GM23338 (cell line): Measurements from ENCODE around the gene SAMD4A. TPM values are rescaled to one million over a fixed set of nuclear protein-coding genes. Genes with fewer than 3 reads are reported as not detected.

ENCODE experiments used
- ATAC-seq: fragments of 200-7000 bp; cut with Tn5 transposase; 3 replicates; pipeline ENCODE4 v1.9.1; 2020
- DNase-seq: peaks from one replicate; pipeline ENCODE4 v3.0.0-alpha.2; 2015; ENCODE audit warnings: low spot score
- H2AFZ ChIP-seq: fragments of 200-600 bp; sonication (generic); 2 replicates; pipeline ENCODE4 v1.8.0; 2016; ENCODE audit warnings: antibody characterized with exemption, mild to moderate bottlenecking, moderate library complexity
- H3F3A ChIP-seq: fragments of 200-600 bp; sonication (generic); replicated peaks from 2 replicates; pipeline ENCODE4 v1.8.0; 2017; ENCODE audit warnings: antibody characterized with exemption, mixed run types, low read depth
- H3K27ac ChIP-seq: fragments of 200-600 bp; sonication (generic); 2 replicates; pipeline ENCODE4 v1.6.1; 2016; ENCODE audit warnings: low read depth
- H3K27me3 ChIP-seq: fragments of 200-600 bp; sonication (generic); 2 replicates; pipeline ENCODE4 v1.8.0; 2016; ENCODE audit warnings: mild to moderate bottlenecking, mixed run types, moderate library complexity; ENCODE audit not compliant: insufficient read depth
- H3K36me3 ChIP-seq: fragments of 200-600 bp; sonication (generic); 2 replicates; pipeline ENCODE4 v1.8.0; 2016; ENCODE audit warnings: mild to moderate bottlenecking; ENCODE audit not compliant: insufficient read depth
- H3K4me1 ChIP-seq: fragments of 200-600 bp; sonication (generic); 2 replicates; pipeline ENCODE4 v1.8.0; 2016; ENCODE audit warnings: mild to moderate bottlenecking, moderate library complexity; ENCODE audit not compliant: insufficient read depth
- H3K4me2 ChIP-seq: fragments of 200-600 bp; sonication (generic); 2 replicates; pipeline ENCODE4 v1.7.1; 2017; ENCODE audit warnings: mixed run types
- H3K4me3 ChIP-seq: fragments of 200-600 bp; sonication (generic); 2 replicates; pipeline ENCODE4 v1.6.1; 2016; ENCODE audit warnings: mixed run types
- H3K79me2 ChIP-seq: fragments of 200-600 bp; sonication (generic); replicated peaks from 2 replicates; pipeline ENCODE4 v1.8.0; 2017; ENCODE audit warnings: mild to moderate bottlenecking; ENCODE audit not compliant: insufficient read depth
- H3K9me2 ChIP-seq: fragments of 200-600 bp; sonication (generic); 2 replicates; pipeline ENCODE4 v1.8.0; 2017; ENCODE audit not compliant: insufficient read depth
- H4K20me1 ChIP-seq: fragments of 200-600 bp; sonication (generic); replicated peaks from 2 replicates; pipeline ENCODE4 v1.8.0; 2017; ENCODE audit warnings: mild to moderate bottlenecking; ENCODE audit not compliant: insufficient read depth
- H3K27ac Mint-ChIP-seq: 2 replicates; pipeline ENCODE4 v1.8.0; 2020; ENCODE audit warnings: inconsistent platforms, mild to moderate bottlenecking, moderate library complexity, mixed read lengths
- H3K27me3 Mint-ChIP-seq: 3 replicates; pipeline ENCODE4 v1.8.0; 2022; ENCODE audit warnings: low read depth, mild to moderate bottlenecking, moderate library complexity, mixed read lengths, inconsistent platforms; ENCODE audit not compliant: insufficient read depth, poor library complexity
- H3K36me3 Mint-ChIP-seq: 3 replicates; pipeline ENCODE4 v1.8.0; 2021; ENCODE audit warnings: low read depth, mild to moderate bottlenecking, inconsistent platforms, moderate library complexity, mixed read lengths
- H3K4me1 Mint-ChIP-seq: 3 replicates; pipeline ENCODE4 v1.8.0; 2020; ENCODE audit warnings: mild to moderate bottlenecking, inconsistent platforms, mixed read lengths
- H3K4me3 Mint-ChIP-seq: 3 replicates; pipeline ENCODE4 v1.8.0; 2021; ENCODE audit warnings: moderate library complexity, mild to moderate bottlenecking, inconsistent platforms, mixed read lengths
- H3K9me3 Mint-ChIP-seq: 3 replicates; pipeline ENCODE4 v1.8.0; 2020; ENCODE audit warnings: moderate library complexity, mild to moderate bottlenecking, inconsistent platforms, mixed read lengths
- CREB1 ChIP-seq: fragments of 250-450 bp; sonication (Bioruptor Pico); IDR thresholded peaks from 2 replicates; pipeline ENCODE4 v1.5.0; 2020; ENCODE audit warnings: low read depth, mild to moderate bottlenecking, moderate library complexity
- EZH2 ChIP-seq: fragments of 200-600 bp; sonication (generic); IDR thresholded peaks from one replicate; pipeline ENCODE4 v1.8.0; 2017; ENCODE audit warnings: antibody characterized with exemption, mild to moderate bottlenecking, low read depth; ENCODE audit not compliant: unreplicated experiment
- EZH2phosphoT487 ChIP-seq: fragments of 200-600 bp; sonication (generic); IDR thresholded peaks from one replicate; pipeline ENCODE4 v1.8.1; 2018; ENCODE audit warnings: antibody characterized with exemption; ENCODE audit not compliant: unreplicated experiment
- JUNB ChIP-seq: IDR thresholded peaks from one replicate; pipeline ENCODE4 v1.6.1; 2016; ENCODE audit warnings: antibody characterized with exemption; ENCODE audit not compliant: unreplicated experiment
- NANOG ChIP-seq: IDR thresholded peaks from 2 replicates; pipeline ENCODE4 v1.6.1; 2016; ENCODE audit warnings: antibody characterized with exemption, borderline replicate concordance
- STAT1 ChIP-seq: IDR thresholded peaks from one replicate; pipeline ENCODE4 v1.6.1; 2016; ENCODE audit warnings: antibody characterized with exemption; ENCODE audit not compliant: unreplicated experiment
- ZNF114 ChIP-seq: fragments of 250-450 bp; sonication (Bioruptor Pico); IDR thresholded peaks from 2 replicates; pipeline ENCODE4 v1.5.0; 2020; ENCODE audit warnings: mild to moderate bottlenecking, moderate library complexity
- ZNF331 ChIP-seq: fragments of 250-450 bp; sonication (Bioruptor Pico); IDR thresholded peaks from 2 replicates; pipeline ENCODE4 v1.5.0; 2020; ENCODE audit warnings: low read depth, mild to moderate bottlenecking, moderate library complexity
- polyA plus RNA-seq: library from polyadenylated mRNA; unstranded; fragments of >200 nt; fragmentation: Nextera tagmentation; extraction: Ambion mirVana; gene quantifications from 2 replicates; pipeline ENCODE4 v1.2.1, GENCODE V29; 2016
- total RNA-seq: library from RNA; depleted of rRNA; stranded (reverse); fragments of >200 nt; shearing (Covaris generic); gene quantifications from 2 replicates; pipeline ENCODE4 v1.2.3, GENCODE V29; 2014
- TF ChIP-seq, protein P1 (sequence below): IDR thresholded peaks from one replicate; pipeline ENCODE4 v1.6.1; 2018; ENCODE audit warnings: antibody characterized with exemption; ENCODE audit not compliant: unreplicated experiment
- TF ChIP-seq, protein P2 (sequence below): IDR thresholded peaks from 2 replicates; pipeline ENCODE4 v1.6.1; 2016; ENCODE audit warnings: antibody characterized with exemption
- TF ChIP-seq, protein P3 (sequence below), 2 experiments: fragments of 200-600 bp in 1 of 2; sonication (generic) in 1 of 2; conservative IDR thresholded peaks; 2 replicates each; pipeline versions ENCODE4 v1.5.1 to v1.6.1; 2016 to 2017; ENCODE audit warnings: antibody characterized with exemption in 2 of 2, low read depth in 2 of 2, mild to moderate bottlenecking in 2 of 2, moderate library complexity in 1 of 2

SAMD4A gene
- total and polyA plus RNA-seq, 2 experiments from 2014 or later: 1.6 to 6.9 TPM

DNA sequence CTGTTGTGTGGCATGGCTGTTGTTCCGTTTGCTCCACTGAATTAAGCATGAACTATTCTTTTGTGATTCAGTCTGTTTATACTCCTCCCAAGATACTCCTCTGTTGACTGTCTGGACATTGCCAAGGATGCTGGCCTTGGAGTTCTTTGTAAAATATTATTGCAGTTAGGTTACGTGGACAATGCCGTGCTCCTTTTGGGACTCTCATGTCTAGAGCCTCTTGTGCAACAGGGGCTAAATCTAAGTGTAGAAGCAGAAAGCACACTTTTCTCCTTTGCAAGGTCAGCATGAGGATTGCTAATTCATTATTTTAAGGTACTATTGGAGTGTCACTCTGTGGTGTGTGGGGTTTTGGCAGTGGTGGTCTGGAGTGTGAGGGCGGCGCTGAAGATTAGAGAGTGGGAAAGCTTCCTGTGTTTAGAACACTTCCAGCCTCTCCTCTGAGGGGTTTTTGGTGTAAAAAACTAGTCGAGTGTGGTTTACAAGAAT lies 125.4 kb downstream of the SAMD4A start:
- Histone ChIP-seq H3K36me3 (no peaks in the 10 kb centered on the region), H3K9me2 (peaks cover 7% of the 10 kb centered on the region; the same call in 1 of the 2 replicates), H2AFZ (no peak overlapping the region), H3K27ac (no peak overlapping the region), H3K4me3 (no peak overlapping the region), H3K4me1 (peaks cover 12% of the 10 kb centered on the region; the same call in 1 of the 2 replicates), H4K20me1 (no peaks in the 10 kb centered on the region), H3F3A (no peaks in the 10 kb centered on the region), H3K79me2 (0 out of 2 replicates have a peak, but pooled peaks cover 7% of the 10 kb centered on the region), H3K27me3 (no peaks in the 10 kb centered on the region), H3K4me2 (no peak overlapping the region)
- peaks cover 10% of the 10 kb centered on the region; the same call in 2 of the 3 replicates for H3K4me1 Mint-ChIP-seq
- DNase-seq (no peak), ATAC-seq (no peak)
- H3K9me3 Mint-ChIP-seq: no peaks in the 10 kb centered on the region
- no peak overlapping the region for H3K27ac Mint-ChIP-seq
- H3K4me3 Mint-ChIP-seq: no peak overlapping the region
- TF ChIP-seq, protein P1, sequence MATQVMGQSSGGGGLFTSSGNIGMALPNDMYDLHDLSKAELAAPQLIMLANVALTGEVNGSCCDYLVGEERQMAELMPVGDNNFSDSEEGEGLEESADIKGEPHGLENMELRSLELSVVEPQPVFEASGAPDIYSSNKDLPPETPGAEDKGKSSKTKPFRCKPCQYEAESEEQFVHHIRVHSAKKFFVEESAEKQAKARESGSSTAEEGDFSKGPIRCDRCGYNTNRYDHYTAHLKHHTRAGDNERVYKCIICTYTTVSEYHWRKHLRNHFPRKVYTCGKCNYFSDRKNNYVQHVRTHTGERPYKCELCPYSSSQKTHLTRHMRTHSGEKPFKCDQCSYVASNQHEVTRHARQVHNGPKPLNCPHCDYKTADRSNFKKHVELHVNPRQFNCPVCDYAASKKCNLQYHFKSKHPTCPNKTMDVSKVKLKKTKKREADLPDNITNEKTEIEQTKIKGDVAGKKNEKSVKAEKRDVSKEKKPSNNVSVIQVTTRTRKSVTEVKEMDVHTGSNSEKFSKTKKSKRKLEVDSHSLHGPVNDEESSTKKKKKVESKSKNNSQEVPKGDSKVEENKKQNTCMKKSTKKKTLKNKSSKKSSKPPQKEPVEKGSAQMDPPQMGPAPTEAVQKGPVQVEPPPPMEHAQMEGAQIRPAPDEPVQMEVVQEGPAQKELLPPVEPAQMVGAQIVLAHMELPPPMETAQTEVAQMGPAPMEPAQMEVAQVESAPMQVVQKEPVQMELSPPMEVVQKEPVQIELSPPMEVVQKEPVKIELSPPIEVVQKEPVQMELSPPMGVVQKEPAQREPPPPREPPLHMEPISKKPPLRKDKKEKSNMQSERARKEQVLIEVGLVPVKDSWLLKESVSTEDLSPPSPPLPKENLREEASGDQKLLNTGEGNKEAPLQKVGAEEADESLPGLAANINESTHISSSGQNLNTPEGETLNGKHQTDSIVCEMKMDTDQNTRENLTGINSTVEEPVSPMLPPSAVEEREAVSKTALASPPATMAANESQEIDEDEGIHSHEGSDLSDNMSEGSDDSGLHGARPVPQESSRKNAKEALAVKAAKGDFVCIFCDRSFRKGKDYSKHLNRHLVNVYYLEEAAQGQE: no peak
- TF ChIP-seq JUNB (no peak), EZH2 (no peak), ZNF331 (no peak), ZNF114 (CRISPR knock-in tag) (no peak), NANOG (no peak), EZH2phosphoT487 (no peak), STAT1 (no peak), CREB1 (CRISPR knock-in tag) (no peak)
- TF ChIP-seq, protein P2, sequence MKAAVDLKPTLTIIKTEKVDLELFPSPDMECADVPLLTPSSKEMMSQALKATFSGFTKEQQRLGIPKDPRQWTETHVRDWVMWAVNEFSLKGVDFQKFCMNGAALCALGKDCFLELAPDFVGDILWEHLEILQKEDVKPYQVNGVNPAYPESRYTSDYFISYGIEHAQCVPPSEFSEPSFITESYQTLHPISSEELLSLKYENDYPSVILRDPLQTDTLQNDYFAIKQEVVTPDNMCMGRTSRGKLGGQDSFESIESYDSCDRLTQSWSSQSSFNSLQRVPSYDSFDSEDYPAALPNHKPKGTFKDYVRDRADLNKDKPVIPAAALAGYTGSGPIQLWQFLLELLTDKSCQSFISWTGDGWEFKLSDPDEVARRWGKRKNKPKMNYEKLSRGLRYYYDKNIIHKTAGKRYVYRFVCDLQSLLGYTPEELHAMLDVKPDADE: no peak
- TF ChIP-seq, protein P3, sequence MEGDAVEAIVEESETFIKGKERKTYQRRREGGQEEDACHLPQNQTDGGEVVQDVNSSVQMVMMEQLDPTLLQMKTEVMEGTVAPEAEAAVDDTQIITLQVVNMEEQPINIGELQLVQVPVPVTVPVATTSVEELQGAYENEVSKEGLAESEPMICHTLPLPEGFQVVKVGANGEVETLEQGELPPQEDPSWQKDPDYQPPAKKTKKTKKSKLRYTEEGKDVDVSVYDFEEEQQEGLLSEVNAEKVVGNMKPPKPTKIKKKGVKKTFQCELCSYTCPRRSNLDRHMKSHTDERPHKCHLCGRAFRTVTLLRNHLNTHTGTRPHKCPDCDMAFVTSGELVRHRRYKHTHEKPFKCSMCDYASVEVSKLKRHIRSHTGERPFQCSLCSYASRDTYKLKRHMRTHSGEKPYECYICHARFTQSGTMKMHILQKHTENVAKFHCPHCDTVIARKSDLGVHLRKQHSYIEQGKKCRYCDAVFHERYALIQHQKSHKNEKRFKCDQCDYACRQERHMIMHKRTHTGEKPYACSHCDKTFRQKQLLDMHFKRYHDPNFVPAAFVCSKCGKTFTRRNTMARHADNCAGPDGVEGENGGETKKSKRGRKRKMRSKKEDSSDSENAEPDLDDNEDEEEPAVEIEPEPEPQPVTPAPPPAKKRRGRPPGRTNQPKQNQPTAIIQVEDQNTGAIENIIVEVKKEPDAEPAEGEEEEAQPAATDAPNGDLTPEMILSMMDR (conservative IDR thresholded peaks at IDR 0.05; ENCODE audit: low read depth in 2 of 2): no peak
- peaks cover 8% of the 10 kb centered on the region for H3K27me3 Mint-ChIP-seq
- no peaks in the 10 kb centered on the region for H3K36me3 Mint-ChIP-seq
